WI38 (cell line): ENCODE results near the gene HPCA.
A peak's percentile ranks its signal among the peaks of the same experiment; 100 is the strongest.

Experiments used
- H3K4me3 ChIP-seq: 2 replicates; pipeline ENCODE4 v1.5.1; 2011; ENCODE audit warnings: low read depth, mild to moderate bottlenecking, control low read depth, low read length
- TF ChIP-seq, protein P1 (sequence below): IDR thresholded peaks from 2 replicates; pipeline ENCODE4 v1.5.1; 2012; ENCODE audit warnings: low read depth, mild to moderate bottlenecking, control low read depth, low read length

The HPCA gene

DNA sequence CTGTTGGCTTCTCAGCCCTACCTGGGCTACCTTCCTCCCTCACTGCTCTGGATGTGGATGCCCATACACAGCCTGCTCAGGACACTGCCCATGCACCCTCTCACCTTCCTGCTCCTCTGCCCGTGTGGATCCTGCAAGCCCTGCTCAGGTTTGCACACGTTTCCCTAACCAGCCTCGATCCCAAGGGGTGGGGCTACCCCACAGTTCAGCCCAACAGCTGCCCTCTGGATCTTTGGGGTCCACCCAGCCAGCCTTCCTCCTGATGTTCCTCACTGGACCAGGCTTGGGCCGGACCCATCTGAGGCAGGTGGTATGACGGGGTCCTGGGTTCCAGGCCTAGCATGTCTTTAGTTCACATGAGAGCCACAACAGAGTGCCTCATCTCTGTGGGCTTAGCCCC is 10.2 kb downstream of the HPCA start:
- H3K4me3 ChIP-seq, result no peak overlapping the region
- TF ChIP-seq, protein P1, sequence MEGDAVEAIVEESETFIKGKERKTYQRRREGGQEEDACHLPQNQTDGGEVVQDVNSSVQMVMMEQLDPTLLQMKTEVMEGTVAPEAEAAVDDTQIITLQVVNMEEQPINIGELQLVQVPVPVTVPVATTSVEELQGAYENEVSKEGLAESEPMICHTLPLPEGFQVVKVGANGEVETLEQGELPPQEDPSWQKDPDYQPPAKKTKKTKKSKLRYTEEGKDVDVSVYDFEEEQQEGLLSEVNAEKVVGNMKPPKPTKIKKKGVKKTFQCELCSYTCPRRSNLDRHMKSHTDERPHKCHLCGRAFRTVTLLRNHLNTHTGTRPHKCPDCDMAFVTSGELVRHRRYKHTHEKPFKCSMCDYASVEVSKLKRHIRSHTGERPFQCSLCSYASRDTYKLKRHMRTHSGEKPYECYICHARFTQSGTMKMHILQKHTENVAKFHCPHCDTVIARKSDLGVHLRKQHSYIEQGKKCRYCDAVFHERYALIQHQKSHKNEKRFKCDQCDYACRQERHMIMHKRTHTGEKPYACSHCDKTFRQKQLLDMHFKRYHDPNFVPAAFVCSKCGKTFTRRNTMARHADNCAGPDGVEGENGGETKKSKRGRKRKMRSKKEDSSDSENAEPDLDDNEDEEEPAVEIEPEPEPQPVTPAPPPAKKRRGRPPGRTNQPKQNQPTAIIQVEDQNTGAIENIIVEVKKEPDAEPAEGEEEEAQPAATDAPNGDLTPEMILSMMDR, result no peak

DNA sequence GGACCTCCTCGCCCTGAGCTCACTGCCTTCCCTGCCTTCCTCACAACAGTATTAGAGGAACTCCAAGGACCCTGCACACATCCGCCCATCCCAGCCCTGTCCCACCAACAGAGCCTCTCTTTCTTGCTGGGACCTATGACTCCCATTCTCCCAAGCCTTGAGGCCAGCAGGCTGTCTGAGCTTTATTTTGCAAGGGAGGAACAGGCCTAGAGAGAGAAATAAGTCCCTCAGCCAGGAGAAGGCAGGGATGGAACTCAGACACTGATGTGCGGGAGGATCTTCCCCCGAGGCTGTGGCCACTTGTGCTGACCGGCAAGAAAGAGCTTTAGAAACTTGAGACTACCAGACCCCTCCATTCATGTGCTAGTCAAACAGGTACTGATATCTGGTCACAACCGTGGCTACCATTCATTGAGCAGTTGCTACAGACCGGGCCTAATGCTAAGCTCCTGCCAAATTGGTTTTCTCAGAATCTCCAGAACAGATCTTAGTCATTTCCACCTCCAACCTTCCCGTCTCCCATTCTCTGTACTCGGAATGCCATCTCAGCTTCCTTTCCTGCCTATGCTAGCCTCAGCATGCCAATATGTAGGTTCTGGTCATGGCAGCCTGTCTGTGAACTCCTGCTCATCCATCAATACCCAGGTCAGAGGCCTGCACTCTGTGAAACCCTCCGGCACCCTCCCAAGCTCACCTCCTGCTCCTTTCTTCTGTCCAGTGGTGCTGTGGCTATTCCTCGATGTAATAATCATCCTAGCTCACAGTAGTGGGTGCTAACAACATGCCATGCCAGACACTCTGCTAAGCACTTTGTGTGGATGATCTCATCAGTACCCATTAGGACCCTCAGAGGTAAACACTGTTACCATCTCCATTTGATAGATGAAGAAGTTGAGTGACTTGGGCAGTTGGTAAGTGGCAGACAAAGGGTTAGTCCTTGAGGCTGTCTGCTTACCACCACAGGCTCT is 11.1 kb downstream of the HPCA start:
- TF ChIP-seq, protein P1, result no peak
- H3K4me3 ChIP-seq, result no peak overlapping the region

DNA sequence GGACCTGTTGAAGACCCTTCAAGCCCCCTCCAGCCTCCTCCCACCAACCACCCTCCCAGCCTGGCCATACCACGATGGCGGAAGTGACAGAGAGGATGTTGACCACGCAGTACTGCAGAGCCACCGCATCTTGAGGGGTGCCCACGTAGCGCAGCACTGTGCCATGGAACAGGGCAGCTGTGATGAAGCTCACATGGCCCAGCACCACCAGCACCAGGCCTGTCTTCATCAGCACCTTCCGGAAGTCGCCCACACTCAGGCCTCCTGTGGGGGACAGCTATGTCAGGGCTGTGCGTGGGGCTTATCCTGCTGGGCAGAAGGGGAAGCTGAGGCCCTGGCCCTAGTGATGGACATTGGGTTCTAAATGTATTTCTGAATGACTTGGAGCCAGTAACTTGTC is 11.8 kb downstream of the HPCA start:
- TF ChIP-seq, protein P1, result no peak
- no peak overlapping the region for H3K4me3 ChIP-seq

DNA sequence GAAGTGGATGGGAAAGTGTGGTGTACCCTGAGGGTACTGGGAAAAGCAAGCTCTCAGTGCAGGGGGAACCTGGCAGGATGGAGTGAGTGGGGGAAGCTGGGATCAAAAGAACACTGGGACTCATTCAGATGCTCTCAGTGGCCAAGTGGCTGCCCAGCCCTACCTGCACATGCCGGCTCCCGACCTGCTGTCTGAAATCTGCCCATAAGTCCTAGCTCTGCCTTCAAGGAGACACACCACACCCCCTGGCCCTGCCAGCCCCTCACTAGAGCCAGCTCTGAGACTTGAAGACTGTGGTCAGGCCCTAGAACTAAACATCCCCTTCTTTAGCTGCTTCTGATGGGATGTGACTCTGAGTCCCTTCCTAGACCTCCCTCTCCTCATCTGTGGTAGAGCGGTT is 12.7 kb downstream of the HPCA start:
- TF ChIP-seq, protein P1, result no peak
- no peak overlapping the region for H3K4me3 ChIP-seq

DNA sequence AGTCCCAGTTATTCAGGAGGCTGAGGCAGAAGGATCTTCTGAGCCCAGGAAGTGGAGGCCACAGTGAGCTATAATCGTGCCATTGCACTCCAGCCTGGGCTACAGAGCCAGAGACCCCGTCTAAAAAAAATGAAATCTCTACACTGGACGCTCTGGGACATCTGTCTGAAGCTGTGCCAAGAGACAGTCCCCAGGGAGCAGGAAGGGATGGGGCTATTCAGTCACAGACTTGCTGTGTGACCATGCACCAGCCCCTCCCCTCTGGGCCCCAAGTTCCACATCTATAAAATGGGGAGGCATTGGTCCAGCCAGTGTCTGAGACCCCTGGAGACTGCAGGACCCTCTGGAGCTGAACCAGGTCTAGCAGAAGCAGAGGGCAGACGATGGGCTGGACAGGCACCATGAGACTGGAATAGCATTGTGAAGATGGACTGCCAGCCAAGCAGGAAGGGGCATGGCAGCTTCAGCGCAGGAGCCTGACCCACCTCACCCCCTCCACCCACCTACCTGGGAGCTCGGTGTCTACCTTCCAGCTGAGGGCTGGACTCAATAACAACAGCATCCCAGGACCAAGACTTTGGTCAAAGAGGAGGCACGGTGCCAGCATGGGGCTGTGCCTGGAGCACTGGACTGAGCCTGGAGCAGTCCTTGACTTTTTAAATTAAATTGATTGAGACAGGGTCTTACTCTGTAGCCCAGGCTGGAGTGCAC is 13.4 kb downstream of the HPCA start:
- H3K4me3 ChIP-seq, result no peak overlapping the region
- TF ChIP-seq, protein P1, result no peak

DNA sequence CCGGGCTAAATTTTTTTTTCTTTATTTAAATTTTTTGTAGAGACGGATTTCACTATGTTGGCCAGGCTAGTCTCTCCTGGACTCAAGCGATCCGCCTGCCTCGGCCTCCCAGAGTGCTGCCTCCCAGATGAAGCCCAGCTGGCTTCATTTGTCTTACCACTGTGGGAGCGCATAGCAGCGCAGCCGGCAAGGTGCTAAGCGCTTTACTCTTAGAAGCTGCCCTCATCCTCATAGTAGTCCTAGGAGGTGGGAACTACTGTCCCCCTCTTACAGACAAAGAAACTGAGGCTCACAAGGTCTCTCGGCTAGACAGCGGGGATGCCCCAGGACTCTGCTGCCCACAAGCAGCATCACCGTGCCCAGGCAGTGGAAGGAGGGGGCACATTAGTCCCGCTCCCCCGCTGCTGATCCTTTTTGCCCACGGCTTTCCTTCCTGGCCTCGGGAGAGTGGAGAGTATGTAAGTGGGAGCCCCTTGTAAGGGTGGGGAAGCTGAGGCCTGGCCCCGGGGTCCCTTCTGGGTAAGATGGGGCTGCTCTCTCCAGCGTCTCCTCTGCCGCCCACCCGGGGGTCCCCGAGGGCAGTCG is 14.2 kb downstream of the HPCA start:
- TF ChIP-seq, protein P1, result no peak
- H3K4me3 ChIP-seq, result peak overlapping the region; percentile 71
